Mucosa of descending colon (tissue), 3 donors: ENCODE results near the gene GPR151. TPM values are rescaled to one million over a fixed set of nuclear protein-coding genes. Genes with fewer than 3 reads are reported as not detected.

Experiments
- ATAC-seq: fragments of 200-7000 bp; cut with Tn5 transposase; one replicate; pipeline ENCODE4 v1.9.1; 2020; ENCODE audit warnings: mild to moderate bottlenecking, moderate library complexity
- DNase-seq, 3 donors: peaks; one replicate each; pipeline ENCODE4 v3.0.0-alpha.2; 2020
- H3K36me3 ChIP-seq: fragments of 200-600 bp; one replicate; pipeline ENCODE4 v1.8.0; 2021; ENCODE audit warnings: low read depth, mild to moderate bottlenecking
- H3K4me1 ChIP-seq: fragments of 200-600 bp; one replicate; pipeline ENCODE4 v1.8.0; 2021; ENCODE audit warnings: low read depth, mild to moderate bottlenecking
- H3K4me3 ChIP-seq: fragments of 200-600 bp; one replicate; pipeline ENCODE4 v1.8.0; 2021; ENCODE audit warnings: mild to moderate bottlenecking
- H3K9me3 ChIP-seq: fragments of 200-600 bp; one replicate; pipeline ENCODE4 v1.8.0; 2021; ENCODE audit warnings: mild to moderate bottlenecking
- intact Hi-C, 2 donors: fragments of 100-400 bp; cut with DNase I in 1 of 2; cut with micrococcal nuclease in 1 of 2; formaldehyde crosslinking; loops; one replicate each; pipeline versions ENCODE4 v1.11.0 to v1.11.1; 2022; cut with DNase I, micrococcal nuclease
- total RNA-seq, 3 donors: library from RNA; stranded (reverse); fragmentation: NEBNext Ultra II Directional in 2 of 3; extraction: Animal tissue kit (Norgen Biotek cat#: 25700) in 2 of 3; gene quantifications; one replicate each; pipeline versions ENCODE4 v1.2.1 to v1.2.4, GENCODE V29; 2021 to 2023
- TF ChIP-seq, protein P1 (sequence below): fragments of 200-600 bp; IDR thresholded peaks from one replicate; pipeline ENCODE4 v1.8.0; 2022; ENCODE audit warnings: antibody characterized with exemption, mild to moderate bottlenecking
- donor health status: DM: no; HTN: no; CAD: no; lungs with moderate emphysema.
- donor health status: DM: no; HTN: no; CAD: no.
- donor health status: DM: no; HTN: yes; CAD: no.

Gene GPR151
- total RNA-seq, 3 donors from 2014 or later = not detected

DNA sequence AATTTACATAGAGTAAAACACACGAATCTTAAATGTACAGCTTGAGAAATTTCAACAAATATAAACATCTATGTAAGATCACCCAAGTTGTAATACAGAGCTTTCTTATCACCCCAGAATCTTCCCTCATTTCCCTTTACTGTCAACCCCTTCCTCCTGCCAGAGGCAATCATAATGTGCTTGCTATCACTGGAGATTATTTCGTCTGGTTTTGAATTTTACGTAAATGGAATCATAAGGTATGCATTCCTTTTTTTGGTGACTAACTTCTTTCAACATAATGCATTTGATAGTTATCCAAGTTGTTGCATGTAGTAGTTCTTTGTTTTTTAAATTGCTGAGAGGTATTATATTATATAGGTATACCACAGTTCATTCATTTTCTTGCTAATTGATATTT is 37.5 kb upstream of the GPR151 start:
- no peaks in the 10 kb centered on the region for H3K36me3 ChIP-seq
- TF ChIP-seq, protein P1, sequence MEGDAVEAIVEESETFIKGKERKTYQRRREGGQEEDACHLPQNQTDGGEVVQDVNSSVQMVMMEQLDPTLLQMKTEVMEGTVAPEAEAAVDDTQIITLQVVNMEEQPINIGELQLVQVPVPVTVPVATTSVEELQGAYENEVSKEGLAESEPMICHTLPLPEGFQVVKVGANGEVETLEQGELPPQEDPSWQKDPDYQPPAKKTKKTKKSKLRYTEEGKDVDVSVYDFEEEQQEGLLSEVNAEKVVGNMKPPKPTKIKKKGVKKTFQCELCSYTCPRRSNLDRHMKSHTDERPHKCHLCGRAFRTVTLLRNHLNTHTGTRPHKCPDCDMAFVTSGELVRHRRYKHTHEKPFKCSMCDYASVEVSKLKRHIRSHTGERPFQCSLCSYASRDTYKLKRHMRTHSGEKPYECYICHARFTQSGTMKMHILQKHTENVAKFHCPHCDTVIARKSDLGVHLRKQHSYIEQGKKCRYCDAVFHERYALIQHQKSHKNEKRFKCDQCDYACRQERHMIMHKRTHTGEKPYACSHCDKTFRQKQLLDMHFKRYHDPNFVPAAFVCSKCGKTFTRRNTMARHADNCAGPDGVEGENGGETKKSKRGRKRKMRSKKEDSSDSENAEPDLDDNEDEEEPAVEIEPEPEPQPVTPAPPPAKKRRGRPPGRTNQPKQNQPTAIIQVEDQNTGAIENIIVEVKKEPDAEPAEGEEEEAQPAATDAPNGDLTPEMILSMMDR = no peak
- DNase-seq = no peak
- intact Hi-C loops = no loop called here
- no peaks in the 10 kb centered on the region for H3K4me1 ChIP-seq
- no peak for ATAC-seq
- H3K9me3 ChIP-seq = no peaks in the 10 kb centered on the region
- H3K4me3 ChIP-seq = no peak overlapping the region

DNA sequence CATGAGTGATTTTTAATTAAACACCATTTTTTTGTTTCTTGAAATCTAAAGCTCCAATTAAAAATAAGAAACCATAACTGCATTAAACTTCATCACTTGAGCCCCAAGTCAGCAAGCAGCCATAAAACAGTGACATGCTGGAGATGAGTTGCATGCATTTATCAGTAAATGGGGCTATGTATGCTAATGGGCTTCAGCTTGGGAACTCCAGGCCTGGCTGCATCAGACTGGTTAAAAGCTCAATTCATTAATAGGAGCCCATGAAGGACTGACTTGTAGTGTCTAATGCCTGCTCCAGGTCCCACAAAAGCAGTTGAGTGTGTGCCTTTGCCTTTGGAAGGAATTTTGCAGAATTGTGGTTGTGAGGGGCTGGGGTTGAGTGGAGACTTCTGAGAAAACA is 33.6 kb upstream of the GPR151 start:
- no peak overlapping the region for H3K4me3 ChIP-seq
- DNase-seq (no peak), ATAC-seq (no peak)
- H3K36me3 ChIP-seq = no peaks in the 10 kb centered on the region
- intact Hi-C loops = no loop called here
- no peaks in the 10 kb centered on the region for H3K4me1 ChIP-seq
- H3K9me3 ChIP-seq = no peaks in the 10 kb centered on the region
- TF ChIP-seq, protein P1 = no peak

- Histone ChIP-seq H3K36me3 (no peaks in the 10 kb centered on the region), H3K4me3 (no peak overlapping the region), H3K9me3 (no peaks in the 10 kb centered on the region), H3K4me1 (no peaks in the 10 kb centered on the region)
- intact Hi-C loops = no loop called here
- DNase-seq (no peak), ATAC-seq (no peak)
- TF ChIP-seq, protein P1 = no peak
These were observed 32.9 kb upstream of the GPR151 start for GRCh38 chr5:146548781-146549449.

- DNase-seq (no peak), ATAC-seq (no peak)
- H3K4me3 ChIP-seq = no peak overlapping the region
- no peaks in the 10 kb centered on the region for H3K36me3 ChIP-seq
- H3K9me3 ChIP-seq = no peaks in the 10 kb centered on the region
- no peaks in the 10 kb centered on the region for H3K4me1 ChIP-seq
- intact Hi-C loops = loop anchor here (5.0 kb wide), 2 partner anchors 423 to 648 kb away; no protein-coding TSS in a partner anchor
- TF ChIP-seq, protein P1 = no peak
These were observed 28.2 kb upstream of the GPR151 start for GRCh38 chr5:146544232-146544631.

GRCh38 chr5:146541958-146542849 is 26.2 kb upstream of the GPR151 start:
- intact Hi-C loops = loop anchor here (5.0 kb wide), 2 partner anchors 425 to 650 kb away; no protein-coding TSS in a partner anchor
- TF ChIP-seq, protein P1 = peak; percentile 81
- ATAC-seq (peak; percentile 92), DNase-seq (peak; percentile 58 to 85 (median 84))
- H3K36me3 ChIP-seq = no peaks in the 10 kb centered on the region
- H3K9me3 ChIP-seq = no peaks in the 10 kb centered on the region
- no peaks in the 10 kb centered on the region for H3K4me1 ChIP-seq
- H3K4me3 ChIP-seq = no peak overlapping the region
